ENCODE data around the gene ANO1.

DNA sequence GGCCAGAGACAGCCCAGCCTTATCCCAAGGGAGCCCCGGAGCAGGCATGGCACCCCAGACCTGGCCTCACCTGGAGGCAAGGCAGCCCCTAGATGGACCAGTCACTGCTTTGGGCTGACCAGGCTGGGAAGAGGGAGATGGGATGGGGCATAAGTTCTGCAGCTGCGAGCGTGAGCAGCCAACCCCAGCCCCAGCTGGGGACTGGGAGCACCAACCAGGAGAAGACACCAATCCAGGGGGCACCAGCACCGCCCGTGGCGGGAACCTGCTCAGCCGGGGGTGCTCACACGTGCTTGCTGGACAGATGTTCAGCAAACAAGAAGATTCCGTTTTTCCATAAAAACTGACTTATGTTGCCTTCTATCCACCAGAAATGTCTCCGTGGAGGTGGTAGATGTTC lies 108.8 kb downstream of the ANO1 start:
- TF ChIP-seq CTCF (IDR thresholded peaks at IDR 0.05) (no peak), POLR2A (IDR thresholded peaks at IDR 0.05) (no peak)
